ENCODE results near the gene HSPA6.

GRCh38 chr1:161531986-161532643, 7.8 kb downstream of the HSPA6 start:
- TF ChIP-seq REST (IDR thresholded peaks at IDR 0.05; ENCODE audit: low read depth, low read length) (no peak), MAX (IDR thresholded peaks at IDR 0.05; ENCODE audit: low read depth, low read length) (no peak), SUZ12 (IDR thresholded peaks at IDR 0.05; ENCODE audit: unreplicated experiment) (no peak), MEF2A (IDR thresholded peaks at IDR 0.05; ENCODE audit: insufficient read depth, low read depth, low read length) (no peak), CTCF (IDR thresholded peaks at IDR 0.05 in 2 of 3, conservative IDR thresholded peaks at IDR 0.05 in 1 of 3; ENCODE audit: control insufficient read depth in 2 of 3, extremely low read depth in 1 of 3, insufficient read depth in 1 of 3, low read depth in 3 of 3, low read length in 3 of 3) (no peak)

Data from GM12878 (cell line).